IMR-90 (cell line): ENCODE measurements around the gene CYP21A2. TPM values are rescaled to one million over a fixed set of nuclear protein-coding genes. Genes with fewer than 3 reads are reported as not detected.

ENCODE experiments used
- ATAC-seq: fragments of 200-7000 bp; cut with Tn5 transposase; 2 replicates; pipeline ENCODE4 v1.9.1; 2020; ENCODE audit warnings: low read depth, mild to moderate bottlenecking, moderate library complexity
- BruUV-seq: library from RNA; stranded (reverse); fragments of 400-500 nt; replicated peaks from 2 replicates; lab custom pipeline; 2021; lab: Mats Ljungman, UMichigan
- CTCF ChIA-PET: fragments of 300-600 bp; formaldehyde crosslinking; extraction: SDS; loops from one replicate; lab custom pipeline; 2021; ENCODE audit warnings: antibody characterized with exemption; lab: Yijun Ruan, JAX
- POLR2A ChIA-PET: fragments of 300-600 bp; sonication (Branson Sonifier 250); formaldehyde crosslinking; loops from one replicate; lab custom pipeline; 2022; ENCODE audit warnings: antibody characterized with exemption; ENCODE audit not compliant: unreplicated experiment; lab: Charles Lee
- DNase-seq: peaks from one replicate; pipeline ENCODE4 v3.0.0; 2013
- H2AFZ ChIP-seq: replicated peaks from 2 replicates; pipeline ENCODE3; 2013; ENCODE audit warnings: low read length, mild to moderate bottlenecking; ENCODE audit not compliant: poor library complexity
- H2AK5ac ChIP-seq: 2 replicates; pipeline ENCODE4 v1.6.1; 2013; ENCODE audit warnings: low read depth, low read length, inconsistent platforms
- H2AK9ac ChIP-seq: replicated peaks from 2 replicates; pipeline ENCODE3; 2013; ENCODE audit warnings: mild to moderate bottlenecking, low read depth, low read length, moderate library complexity; ENCODE audit not compliant: poor library complexity
- H2BK120ac ChIP-seq: 2 replicates; pipeline ENCODE4 v1.6.1; 2013; ENCODE audit warnings: low read depth, low read length, inconsistent platforms
- H2BK15ac ChIP-seq: 3 replicates; pipeline ENCODE4 v1.6.1; 2013; ENCODE audit warnings: low read depth, low read length, inconsistent platforms
- H2BK20ac ChIP-seq: 2 replicates; pipeline ENCODE4 v1.6.1; 2013; ENCODE audit warnings: low read depth, mild to moderate bottlenecking, inconsistent platforms, low read length, moderate library complexity
- H2BK5ac ChIP-seq: 2 replicates; pipeline ENCODE4 v1.6.1; 2013; ENCODE audit warnings: mild to moderate bottlenecking, low read depth, low read length, inconsistent platforms; ENCODE audit not compliant: poor library complexity, severe bottlenecking
- H3K14ac ChIP-seq: replicated peaks from 2 replicates; pipeline ENCODE4 v1.6.1; 2013; ENCODE audit warnings: low read depth, low read length, inconsistent platforms
- H3K18ac ChIP-seq: 2 replicates; pipeline ENCODE4 v1.6.1; 2013; ENCODE audit warnings: low read depth, low read length, control low read depth
- H3K23ac ChIP-seq: 2 replicates; pipeline ENCODE4 v1.6.1; 2013; ENCODE audit warnings: low read depth, low read length, inconsistent platforms
- H3K27ac ChIP-seq: 2 replicates; pipeline ENCODE4 v1.5.1; 2013; ENCODE audit warnings: mild to moderate bottlenecking, control low read depth, low read length; ENCODE audit not compliant: insufficient read depth
- H3K27me3 ChIP-seq: 2 replicates; pipeline ENCODE4 v1.6.1; 2013; ENCODE audit warnings: low read length; ENCODE audit not compliant: control insufficient read depth, insufficient read depth
- H3K36me3 ChIP-seq: 2 replicates; pipeline ENCODE4 v1.6.1; 2013; ENCODE audit warnings: low read length, mixed read lengths; ENCODE audit not compliant: control insufficient read depth, insufficient read depth
- H3K4ac ChIP-seq: 2 replicates; pipeline ENCODE4 v1.6.1; 2013; ENCODE audit warnings: low read depth, low read length, inconsistent platforms
- H3K4me1 ChIP-seq: 2 replicates; pipeline ENCODE4 v1.6.1; 2013; ENCODE audit warnings: low read length, mixed read lengths; ENCODE audit not compliant: control insufficient read depth, insufficient read depth
- H3K4me2 ChIP-seq: 2 replicates; pipeline ENCODE4 v1.6.1; 2013; ENCODE audit warnings: low read depth, mild to moderate bottlenecking, control low read depth, low read length, moderate library complexity
- H3K4me3 ChIP-seq: 2 replicates; pipeline ENCODE4 v1.5.1; 2013; ENCODE audit warnings: low read depth, mild to moderate bottlenecking, control low read depth, low read length, moderate library complexity; ENCODE audit not compliant: insufficient read depth
- H3K56ac ChIP-seq: 2 replicates; pipeline ENCODE4 v1.6.1; 2013; ENCODE audit warnings: low read length, inconsistent platforms; ENCODE audit not compliant: insufficient read depth; ENCODE audit errors: extremely low read depth
- H3K79me1 ChIP-seq, 2 experiments: 2 replicates each; pipeline ENCODE4 v1.6.1; 2013; ENCODE audit warnings: low read length in 2 of 2, inconsistent platforms in 1 of 2, low read depth in 1 of 2
- H3K9ac ChIP-seq: 2 replicates; pipeline ENCODE4 v1.6.1; 2013; ENCODE audit warnings: low read depth, low read length, control low read depth
- H3K9me1 ChIP-seq: 2 replicates; pipeline ENCODE4 v1.6.1; 2013; ENCODE audit warnings: low read length, inconsistent platforms; ENCODE audit not compliant: insufficient read depth
- H3K9me3 ChIP-seq: 2 replicates; pipeline ENCODE4 v1.6.1; 2013; ENCODE audit warnings: low read length; ENCODE audit not compliant: control insufficient read depth, insufficient read depth
- H4K20me1 ChIP-seq: 2 replicates; pipeline ENCODE4 v1.6.1; 2013; ENCODE audit warnings: low read length, inconsistent platforms; ENCODE audit not compliant: insufficient read depth
- H4K5ac ChIP-seq: 2 replicates; pipeline ENCODE4 v1.6.1; 2013; ENCODE audit warnings: mild to moderate bottlenecking, low read depth, low read length, control low read depth
- H4K8ac ChIP-seq, 2 experiments: 2 replicates each; pipeline ENCODE4 v1.6.1; 2013; ENCODE audit warnings: low read depth in 2 of 2, low read length in 2 of 2, control low read depth in 1 of 2, inconsistent platforms in 1 of 2
- H4K91ac ChIP-seq: 2 replicates; pipeline ENCODE4 v1.6.1; 2013; ENCODE audit warnings: low read depth, low read length, inconsistent platforms; ENCODE audit not compliant: insufficient read depth
- CEBPB ChIP-seq: IDR thresholded peaks from 2 replicates; pipeline ENCODE4 v1.6.1; 2012; ENCODE audit warnings: low read depth, low read length, improper control_type of control experiment
- CTCF ChIP-seq: conservative IDR thresholded peaks from 2 replicates; pipeline ENCODE4 v1.5.1; 2012; ENCODE audit warnings: mild to moderate bottlenecking, low read depth, low read length, improper control_type of control experiment
- MAFK ChIP-seq: IDR thresholded peaks from 2 replicates; pipeline ENCODE4 v1.6.1; 2012; ENCODE audit warnings: low read depth, low read length, improper control_type of control experiment
- MAZ ChIP-seq: IDR thresholded peaks from 2 replicates; pipeline ENCODE4 v1.6.1; 2012; ENCODE audit warnings: low read depth, mild to moderate bottlenecking, low read length, improper control_type of control experiment, moderate library complexity, borderline replicate concordance
- MXI1 ChIP-seq: IDR thresholded peaks from 2 replicates; pipeline ENCODE4 v1.6.1; 2012; ENCODE audit warnings: low read depth, mild to moderate bottlenecking, low read length, moderate library complexity, borderline replicate concordance
- NFE2L2 ChIP-seq: fragments of 150-350 bp; IDR thresholded peaks from 2 replicates; pipeline ENCODE4 v1.6.1; 2016; ENCODE audit warnings: low read depth, mild to moderate bottlenecking, low read length
- POLR2A ChIP-seq: IDR thresholded peaks from 2 replicates; pipeline ENCODE4 v1.6.1; 2012; ENCODE audit warnings: mild to moderate bottlenecking, low read depth, low read length
- RCOR1 ChIP-seq: IDR thresholded peaks from 2 replicates; pipeline ENCODE4 v1.6.1; 2012; ENCODE audit warnings: mild to moderate bottlenecking, low read length, improper control_type of control experiment; ENCODE audit not compliant: insufficient replicate concordance
- RFX5 ChIP-seq: IDR thresholded peaks from 2 replicates; pipeline ENCODE4 v1.8.0; 2012; ENCODE audit warnings: low read depth, mild to moderate bottlenecking, low read length, moderate library complexity
- SMC3 ChIP-seq: fragments of 150-350 bp; IDR thresholded peaks from 2 replicates; pipeline ENCODE4 v1.6.1; 2016; ENCODE audit warnings: low read depth, mild to moderate bottlenecking, antibody characterized with exemption, low read length, moderate library complexity
- WGBS, 2 experiments: methylation state at CpG; one replicate each; pipeline versions ENCODE4 v1.1.5 to v1.1.7; 2013; ENCODE audit warnings: missing lambda C conversion rate in 2 of 2; ENCODE audit not compliant: insufficient read length in 1 of 2; ENCODE audit errors: extremely low coverage in 2 of 2; 5-methylcytosine and 5-hydroxymethylcytosine counted together
- dilution Hi-C: fragments of 300-500 bp; cut with HindIII; formaldehyde crosslinking; loops from one replicate; pipeline ENCODE4 v1.14.3; 2018; ENCODE audit warnings: low sequenced_read_pairs; ENCODE audit not compliant: unreplicated experiment
- in situ Hi-C: fragments of 300-500 bp; cut with MboI; formaldehyde crosslinking; loops from 3 replicates; pipeline ENCODE4 v1.14.3; 2019; ENCODE audit warnings: low sequenced_read_pairs, inconsistent platforms, mixed read lengths
- intact Hi-C: fragments of 100-400 bp; cut with micrococcal nuclease; formaldehyde crosslinking; loops from 2 replicates; pipeline ENCODE4 v1.10.0; 2022
- polyA plus RNA-seq, 3 experiments: library from polyadenylated mRNA; depleted of rRNA; stranded (reverse); fragments of >200 nt; gene quantifications; 2 replicates each; pipeline ENCODE4 v1.2.3, GENCODE V29; 2012; ENCODE audit warnings: low replicate concordance in 1 of 3
- total RNA-seq: library from RNA; depleted of rRNA; stranded (reverse); fragments of >200 nt; gene quantifications from 2 replicates; pipeline ENCODE4 v1.2.3, GENCODE V29; 2012
- TF ChIP-seq, protein P1 (sequence below): fragments of 150-350 bp; IDR thresholded peaks from 2 replicates; pipeline ENCODE4 v1.6.1; 2016; ENCODE audit warnings: low read depth, mild to moderate bottlenecking, low read length, moderate library complexity, borderline replicate concordance
- TF ChIP-seq, protein P2 (sequence below): fragments of 150-350 bp; IDR thresholded peaks from 2 replicates; pipeline ENCODE4 v1.6.1; 2017; ENCODE audit warnings: mild to moderate bottlenecking, antibody characterized with exemption, low read length, low read depth

The CYP21A2 gene
- total and polyA plus RNA-seq, 2 of the 4 experiments (the other 2 are of a cell fraction): 0.03 TPM; not detected in 1

DNA sequence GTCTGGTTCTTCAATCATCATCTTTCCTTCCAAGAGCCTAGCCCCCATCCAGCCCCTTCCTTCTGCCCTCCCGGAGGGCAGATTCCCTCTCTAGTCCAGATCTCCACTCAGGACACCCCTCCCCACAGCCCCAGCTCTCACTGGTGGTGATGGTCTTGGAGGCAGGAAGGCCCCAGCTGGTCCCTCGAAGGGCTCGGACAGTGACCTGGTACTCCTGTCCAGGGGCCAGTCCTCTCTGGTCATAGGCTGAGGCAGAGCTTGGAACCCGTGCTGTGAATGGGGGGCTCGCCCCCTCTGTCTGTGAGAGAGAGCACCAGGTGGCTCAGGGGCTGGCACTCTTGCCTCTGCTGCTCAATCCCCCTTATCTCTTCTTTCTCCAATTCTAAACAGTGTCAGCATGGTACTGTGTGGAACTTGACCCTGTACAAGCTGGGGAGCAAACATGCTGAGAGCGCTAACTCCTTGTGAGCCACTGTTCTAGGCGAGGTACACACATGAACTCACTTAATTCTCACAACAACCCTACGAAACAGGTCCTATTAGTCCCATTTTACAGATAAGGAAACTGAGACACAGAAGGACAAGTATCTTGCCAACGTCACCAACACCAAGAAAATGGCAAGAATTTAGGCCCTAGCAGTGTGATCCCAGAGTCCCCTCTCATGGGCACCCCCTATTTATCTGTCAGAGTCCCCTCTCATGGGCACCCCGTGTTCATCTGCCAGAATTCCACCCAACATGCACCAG is 51.0 kb downstream of the CYP21A2 start:
- Histone ChIP-seq H3K27ac (no peak overlapping the region), H2BK120ac (peak overlapping the region; percentile 18; the same call in 1 of the 2 replicates), H4K8ac (no peak overlapping the region), H3K23ac (no peak overlapping the region), H3K4me2 (no peak overlapping the region), H3K9ac (no peak overlapping the region), H3K4me3 (no peak overlapping the region), H2AK5ac (peak overlapping the region; percentile 44; the same call in 1 of the 2 replicates), H3K56ac (no peak overlapping the region), H4K20me1 (peaks cover 19% of the 10 kb centered on the region), H3K9me3 (no peaks in the 10 kb centered on the region), H2BK5ac (no peak overlapping the region), H3K27me3 (peaks cover 49% of the 10 kb centered on the region), H3K79me1 (no peaks in the 10 kb centered on the region), H3K9me1 (peaks cover 25% of the 10 kb centered on the region), H2AFZ (no peak overlapping the region), H4K5ac (no peak overlapping the region; the same call in 1 of the 2 replicates), H3K18ac (no peak overlapping the region; the same call in 1 of the 2 replicates), H3K4ac (no peak overlapping the region; the same call in 1 of the 2 replicates), H3K14ac (no peak overlapping the region), H3K36me3 (no peaks in the 10 kb centered on the region), H2BK20ac (0 out of 2 replicates have a peak overlapping the region, but pooled peaks have one; percentile 3), H4K91ac (no peak overlapping the region), H2BK15ac (no peak overlapping the region), H2AK9ac (no peak overlapping the region), H3K4me1 (peaks cover 25% of the 10 kb centered on the region)
- DNase-seq: no peak
- in situ Hi-C loops (no loop called here), intact Hi-C loops (no loop called here), dilution Hi-C loops (no loop called here)
- POLR2A ChIA-PET: no interaction called here
- 83% methylated on average over 2 of the region's 10 CpGs; no CpG with 5 or more reads in 1 of the 2 experiments for WGBS, 2 experiments
- no TSS peak for BruUV-seq
- no peak for ATAC-seq
- TF ChIP-seq CEBPB (no peak), SMC3 (no peak), MAFK (no peak), MAZ (no peak), MXI1 (no peak), RCOR1 (no peak), POLR2A (no peak), CTCF (no peak), RFX5 (no peak), NFE2L2 (no peak)
- TF ChIP-seq, protein P1, sequence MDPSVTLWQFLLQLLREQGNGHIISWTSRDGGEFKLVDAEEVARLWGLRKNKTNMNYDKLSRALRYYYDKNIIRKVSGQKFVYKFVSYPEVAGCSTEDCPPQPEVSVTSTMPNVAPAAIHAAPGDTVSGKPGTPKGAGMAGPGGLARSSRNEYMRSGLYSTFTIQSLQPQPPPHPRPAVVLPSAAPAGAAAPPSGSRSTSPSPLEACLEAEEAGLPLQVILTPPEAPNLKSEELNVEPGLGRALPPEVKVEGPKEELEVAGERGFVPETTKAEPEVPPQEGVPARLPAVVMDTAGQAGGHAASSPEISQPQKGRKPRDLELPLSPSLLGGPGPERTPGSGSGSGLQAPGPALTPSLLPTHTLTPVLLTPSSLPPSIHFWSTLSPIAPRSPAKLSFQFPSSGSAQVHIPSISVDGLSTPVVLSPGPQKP: no peak
- TF ChIP-seq, protein P2, sequence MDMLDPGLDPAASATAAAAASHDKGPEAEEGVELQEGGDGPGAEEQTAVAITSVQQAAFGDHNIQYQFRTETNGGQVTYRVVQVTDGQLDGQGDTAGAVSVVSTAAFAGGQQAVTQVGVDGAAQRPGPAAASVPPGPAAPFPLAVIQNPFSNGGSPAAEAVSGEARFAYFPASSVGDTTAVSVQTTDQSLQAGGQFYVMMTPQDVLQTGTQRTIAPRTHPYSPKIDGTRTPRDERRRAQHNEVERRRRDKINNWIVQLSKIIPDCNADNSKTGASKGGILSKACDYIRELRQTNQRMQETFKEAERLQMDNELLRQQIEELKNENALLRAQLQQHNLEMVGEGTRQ: no peak
- CTCF ChIA-PET: no interaction called here
